Astrocyte (in vitro differentiated cells and primary cell): Measurements from ENCODE around the gene NME3. TPM values are rescaled to one million over a fixed set of nuclear protein-coding genes. Genes with fewer than 3 reads are reported as not detected.
A peak's percentile ranks its signal among the peaks of the same experiment; 100 is the strongest.

ENCODE experiments used
- DNase-seq: peaks from one replicate; pipeline ENCODE4 v3.0.0-alpha.2; 2010; ENCODE audit warnings: low read depth
- FAIRE-seq: peaks from 2 replicates; lab custom pipeline; 2011; peaks lifted over from hg19 to GRCh38; lab: Jason Lieb, UNC
- H2AFZ ChIP-seq: 2 replicates; pipeline ENCODE4 v1.6.0; 2012; ENCODE audit warnings: low read depth, low read length, inconsistent platforms
- H3K27ac ChIP-seq: 2 replicates; pipeline ENCODE4 v1.5.1; 2011; ENCODE audit warnings: low read depth, low read length, inconsistent platforms
- H3K27me3 ChIP-seq: 2 replicates; pipeline ENCODE4 v1.6.0; 2011; ENCODE audit warnings: low read length, inconsistent platforms; ENCODE audit not compliant: insufficient read depth
- H3K36me3 ChIP-seq: 2 replicates; pipeline ENCODE4 v1.5.1; 2011; ENCODE audit warnings: low read length, inconsistent platforms; ENCODE audit not compliant: insufficient read depth
- H3K4me1 ChIP-seq: 2 replicates; pipeline ENCODE4 v1.5.1; 2011; ENCODE audit warnings: low read length, inconsistent platforms; ENCODE audit not compliant: insufficient read depth
- H3K4me2 ChIP-seq: 2 replicates; pipeline ENCODE4 v1.6.0; 2012; ENCODE audit warnings: low read length, inconsistent platforms
- H3K4me3 ChIP-seq: 2 replicates; pipeline ENCODE4 v1.5.1; 2011; ENCODE audit warnings: low read depth, mild to moderate bottlenecking, low read length, inconsistent platforms; ENCODE audit not compliant: insufficient read depth
- H3K79me2 ChIP-seq: 2 replicates; pipeline ENCODE4 v1.6.0; 2012; ENCODE audit warnings: mild to moderate bottlenecking, low read length, inconsistent platforms; ENCODE audit not compliant: insufficient read depth
- H3K9ac ChIP-seq: 2 replicates; pipeline ENCODE4 v1.6.0; 2012; ENCODE audit warnings: mild to moderate bottlenecking, low read length, inconsistent platforms
- H3K9me3 ChIP-seq: 2 replicates; pipeline ENCODE4 v1.5.1; 2012; ENCODE audit warnings: low read depth, mild to moderate bottlenecking, low read length, inconsistent platforms; ENCODE audit not compliant: insufficient read depth
- H4K20me1 ChIP-seq: 2 replicates; pipeline ENCODE4 v1.6.0; 2012; ENCODE audit warnings: low read length, inconsistent platforms; ENCODE audit not compliant: insufficient read depth
- H3K27ac Mint-ChIP-seq: one replicate; pipeline ENCODE4 v1.8.0; 2021; ENCODE audit warnings: mild to moderate bottlenecking, mixed read lengths; ENCODE audit not compliant: unreplicated experiment
- H3K27me3 Mint-ChIP-seq: one replicate; pipeline ENCODE4 v1.8.0; 2021; ENCODE audit warnings: low read depth, mixed read lengths; ENCODE audit not compliant: unreplicated experiment
- H3K36me3 Mint-ChIP-seq: one replicate; pipeline ENCODE4 v1.8.0; 2021; ENCODE audit warnings: low read depth, mixed read lengths; ENCODE audit not compliant: unreplicated experiment
- H3K4me1 Mint-ChIP-seq: one replicate; pipeline ENCODE4 v1.8.0; 2021; ENCODE audit warnings: low read depth, mixed read lengths; ENCODE audit not compliant: unreplicated experiment
- H3K4me3 Mint-ChIP-seq: one replicate; pipeline ENCODE4 v1.8.0; 2021; ENCODE audit warnings: mild to moderate bottlenecking, moderate library complexity, mixed read lengths; ENCODE audit not compliant: unreplicated experiment
- H3K9me3 Mint-ChIP-seq: one replicate; pipeline ENCODE4 v1.8.0; 2021; ENCODE audit warnings: mild to moderate bottlenecking, mixed read lengths; ENCODE audit not compliant: unreplicated experiment
- CTCF ChIP-seq: IDR thresholded peaks from 2 replicates; pipeline ENCODE4 v1.5.1; 2011; ENCODE audit warnings: low read depth, mild to moderate bottlenecking, inconsistent platforms, low read length, moderate library complexity; ENCODE audit not compliant: insufficient read depth
- EZH2 ChIP-seq: IDR thresholded peaks from 2 replicates; pipeline ENCODE4 v1.6.1; 2012; ENCODE audit warnings: mild to moderate bottlenecking, low read length, inconsistent platforms; ENCODE audit not compliant: insufficient read depth
- total RNA-seq: library from RNA; stranded (reverse); gene quantifications from 2 replicates; pipeline ENCODE4 v1.2.1, GENCODE V29; 2021

Gene NME3
- total RNA-seq, 1 donor from 2014 or later = 36.3 TPM

- Histone ChIP-seq H3K79me2 (no peaks in the 10 kb centered on the region), H3K4me2 (no peak overlapping the region), H3K9ac (no peak overlapping the region), H3K36me3 (no peaks in the 10 kb centered on the region), H4K20me1 (peaks cover 3% of the 10 kb centered on the region), H3K4me3 (no peak overlapping the region), H2AFZ (no peak overlapping the region), H3K27me3 (no peaks in the 10 kb centered on the region), H3K27ac (no peak overlapping the region), H3K4me1 (peaks cover 3% of the 10 kb centered on the region), H3K9me3 (no peaks in the 10 kb centered on the region)
- TF ChIP-seq CTCF (no peak), EZH2 (no peak)
- Mint-ChIP-seq H3K4me3 (no peak overlapping the region), H3K27me3 (no peaks in the 10 kb centered on the region), H3K36me3 (peaks cover 13% of the 10 kb centered on the region), H3K27ac (no peak overlapping the region), H3K4me1 (no peaks in the 10 kb centered on the region), H3K9me3 (no peaks in the 10 kb centered on the region)
- no peak for FAIRE-seq
- no peak for DNase-seq
Observed at GRCh38 chr16:1816396-1817275, 45.3 kb upstream of the NME3 start.

- DNase-seq = no peak
- Mint-ChIP-seq H3K27me3 (no peaks in the 10 kb centered on the region), H3K4me1 (no peaks in the 10 kb centered on the region), H3K36me3 (peaks cover 16% of the 10 kb centered on the region), H3K9me3 (no peaks in the 10 kb centered on the region), H3K4me3 (peak overlapping the region; percentile 47), H3K27ac (no peak overlapping the region)
- Histone ChIP-seq H3K9ac (no peak overlapping the region), H2AFZ (no peak overlapping the region), H3K4me2 (no peak overlapping the region), H3K9me3 (no peaks in the 10 kb centered on the region), H3K4me3 (no peak overlapping the region), H3K4me1 (peaks cover 3% of the 10 kb centered on the region), H3K27me3 (no peaks in the 10 kb centered on the region), H4K20me1 (peaks cover 3% of the 10 kb centered on the region), H3K36me3 (no peaks in the 10 kb centered on the region), H3K27ac (no peak overlapping the region), H3K79me2 (no peaks in the 10 kb centered on the region)
- no peak for FAIRE-seq
- TF ChIP-seq EZH2 = no peak
- no peak for TF ChIP-seq CTCF
Observed at GRCh38 chr16:1815461-1815860, 44.1 kb upstream of the NME3 start.

DNA sequence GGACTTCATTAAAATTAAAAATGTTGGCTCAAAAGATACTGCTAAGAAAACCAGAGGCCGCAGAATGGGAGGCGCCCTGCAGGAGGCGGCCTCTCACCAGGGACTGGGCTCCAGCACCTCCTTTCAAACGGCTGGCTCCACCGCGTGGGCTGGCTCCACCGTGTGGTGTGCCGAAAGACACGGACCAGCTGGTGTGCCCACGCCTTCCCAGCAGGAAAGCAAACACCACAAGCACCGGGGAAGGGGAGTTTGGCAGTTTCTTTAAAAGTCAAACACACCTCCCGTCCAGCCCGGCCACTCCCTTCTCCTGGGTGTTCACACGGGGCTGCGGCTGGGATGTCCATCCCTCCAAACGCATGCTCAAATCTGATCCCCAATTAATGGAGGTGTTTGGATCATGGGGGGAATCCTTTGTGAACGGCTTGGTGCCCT is 41.4 kb upstream of the NME3 start:
- no peaks in the 10 kb centered on the region for H3K36me3 ChIP-seq
- no peak overlapping the region for H3K27ac ChIP-seq
- Mint-ChIP-seq H3K27ac (peak overlapping the region; percentile 22), H3K4me1 (no peaks in the 10 kb centered on the region), H3K9me3 (no peaks in the 10 kb centered on the region), H3K27me3 (no peaks in the 10 kb centered on the region), H3K36me3 (peaks cover 17% of the 10 kb centered on the region), H3K4me3 (no peak overlapping the region)
- TF ChIP-seq CTCF (peak; percentile 35), EZH2 (no peak)
- H3K4me3 ChIP-seq = no peak overlapping the region
- H3K4me2 ChIP-seq = peak overlapping the region; percentile 25
- no peaks in the 10 kb centered on the region for H3K9me3 ChIP-seq
- H3K79me2 ChIP-seq = no peaks in the 10 kb centered on the region
- FAIRE-seq (no peak), DNase-seq (peak; percentile 57)
- no peak overlapping the region for H2AFZ ChIP-seq
- peaks cover 3% of the 10 kb centered on the region for H3K4me1 ChIP-seq
- peaks cover 3% of the 10 kb centered on the region for H4K20me1 ChIP-seq
- H3K9ac ChIP-seq = no peak overlapping the region
- no peaks in the 10 kb centered on the region for H3K27me3 ChIP-seq
